ENCODE results near the gene VPS33B.

The VPS33B gene

GRCh38 chr15:90972133-90972532 is 50.3 kb downstream of the VPS33B start:
- no peak for DNase-seq

GRCh38 chr15:90970274-90970673 is 52.1 kb downstream of the VPS33B start:
- no peak for DNase-seq

DNA sequence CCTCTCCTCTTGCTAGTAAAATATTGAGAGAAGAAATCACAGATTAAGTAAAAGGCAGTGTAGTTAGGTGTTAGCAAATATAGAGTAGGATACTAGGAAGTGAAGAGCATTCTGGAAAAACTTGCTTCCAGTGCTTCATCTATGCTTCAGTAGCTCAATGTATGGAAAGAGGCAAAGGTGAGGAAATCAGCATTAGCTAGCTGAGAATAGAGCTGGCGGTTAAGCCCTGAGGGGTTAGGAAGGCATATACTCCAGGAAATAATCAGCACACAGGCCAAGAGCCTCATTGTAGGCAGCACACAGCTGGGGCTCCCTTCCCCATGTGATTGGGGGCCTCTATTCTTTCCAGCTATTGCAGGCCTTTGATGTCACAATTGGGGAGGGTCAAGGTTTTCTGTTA is 54.0 kb downstream of the VPS33B start:
- DNase-seq, result no peak

GRCh38 chr15:90967206-90967605 is 55.2 kb downstream of the VPS33B start:
- no peak for DNase-seq

GRCh38 chr15:90966262-90966661 is 56.1 kb downstream of the VPS33B start:
- DNase-seq, result no peak

DNA sequence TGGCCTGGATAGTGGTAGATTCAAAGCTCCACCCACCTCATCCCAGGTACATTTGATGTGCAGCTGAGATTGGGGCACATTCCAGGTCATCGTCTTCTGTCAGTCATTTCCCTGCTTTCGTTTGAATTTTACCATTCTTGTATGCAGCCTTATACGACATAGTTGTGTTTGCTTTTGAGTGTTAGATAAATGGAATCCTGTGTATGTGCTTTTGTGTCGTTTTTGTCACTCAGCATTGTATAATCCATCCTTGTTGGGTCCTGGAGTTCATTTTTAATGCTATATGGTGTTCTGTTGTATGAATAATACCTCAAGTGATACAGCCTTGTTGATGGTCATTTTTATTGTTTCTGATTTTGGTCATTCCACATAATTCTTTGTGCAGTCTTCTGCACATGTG is 60.4 kb downstream of the VPS33B start:
- DNase-seq, result no peak

DNA sequence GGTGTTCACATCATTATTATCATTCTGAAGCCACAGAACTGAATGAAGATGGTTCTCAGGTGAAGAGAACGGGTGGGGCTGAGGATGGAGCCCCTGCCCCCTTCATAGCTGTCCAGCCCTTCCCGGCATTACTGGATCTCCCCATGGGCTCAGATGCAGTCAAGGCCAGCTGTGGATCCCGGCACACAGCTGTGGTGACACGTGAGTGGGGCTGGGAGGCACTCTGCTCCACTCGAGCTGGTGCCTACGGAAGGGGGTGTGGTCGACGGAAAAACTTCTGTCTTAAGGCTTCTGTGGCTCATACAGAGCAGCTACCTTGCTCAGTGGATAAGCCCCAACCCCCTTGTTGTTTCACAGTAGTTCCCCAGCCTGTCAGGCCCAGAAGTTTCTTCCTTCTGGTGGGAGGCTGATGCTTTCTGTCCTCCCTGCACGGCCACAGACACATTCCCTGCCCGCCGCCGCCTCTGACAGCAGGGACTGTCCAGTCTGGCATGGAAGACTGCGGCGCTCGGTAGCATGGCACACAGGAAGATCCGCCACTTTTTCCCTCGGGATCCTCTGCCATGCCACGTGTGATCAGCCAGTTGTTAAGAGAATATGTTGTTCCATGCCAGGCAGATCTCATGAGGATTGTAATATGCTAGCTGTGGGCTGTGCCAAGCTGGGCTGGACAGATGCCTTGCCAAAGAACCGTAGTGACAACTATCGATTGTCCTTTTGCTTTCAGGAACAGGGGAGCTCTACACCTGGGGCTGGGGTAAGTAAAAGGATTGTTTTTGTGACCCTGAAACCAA is 61.9 kb downstream of the VPS33B start:
- DNase-seq, result no peak

- no peak for DNase-seq
Measured at GRCh38 chr15:90959894-90960293, 62.5 kb downstream of the VPS33B start.

- DNase-seq, result no peak
Measured at GRCh38 chr15:90959028-90959595, 63.3 kb downstream of the VPS33B start.

DNA sequence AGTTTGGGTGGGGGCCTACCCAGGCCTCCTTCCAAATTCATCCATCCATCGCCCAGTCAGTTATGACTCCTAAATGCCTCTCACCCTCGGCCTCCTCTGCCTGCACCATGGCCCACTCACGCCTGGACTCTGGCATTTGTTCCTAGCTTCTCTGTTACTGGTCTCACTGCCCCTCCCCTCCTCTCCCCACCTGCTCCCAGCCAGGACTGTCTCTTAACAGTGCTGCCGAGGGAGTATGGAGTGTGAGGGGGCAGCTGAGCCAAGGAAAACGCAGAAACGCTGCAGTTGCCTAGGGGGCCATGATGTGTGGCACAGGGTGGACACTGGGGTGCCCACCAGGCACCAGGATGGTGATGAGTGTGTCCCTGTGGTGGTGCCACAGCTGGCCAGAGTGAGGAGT is 64.6 kb downstream of the VPS33B start:
- no peak for DNase-seq

DNA sequence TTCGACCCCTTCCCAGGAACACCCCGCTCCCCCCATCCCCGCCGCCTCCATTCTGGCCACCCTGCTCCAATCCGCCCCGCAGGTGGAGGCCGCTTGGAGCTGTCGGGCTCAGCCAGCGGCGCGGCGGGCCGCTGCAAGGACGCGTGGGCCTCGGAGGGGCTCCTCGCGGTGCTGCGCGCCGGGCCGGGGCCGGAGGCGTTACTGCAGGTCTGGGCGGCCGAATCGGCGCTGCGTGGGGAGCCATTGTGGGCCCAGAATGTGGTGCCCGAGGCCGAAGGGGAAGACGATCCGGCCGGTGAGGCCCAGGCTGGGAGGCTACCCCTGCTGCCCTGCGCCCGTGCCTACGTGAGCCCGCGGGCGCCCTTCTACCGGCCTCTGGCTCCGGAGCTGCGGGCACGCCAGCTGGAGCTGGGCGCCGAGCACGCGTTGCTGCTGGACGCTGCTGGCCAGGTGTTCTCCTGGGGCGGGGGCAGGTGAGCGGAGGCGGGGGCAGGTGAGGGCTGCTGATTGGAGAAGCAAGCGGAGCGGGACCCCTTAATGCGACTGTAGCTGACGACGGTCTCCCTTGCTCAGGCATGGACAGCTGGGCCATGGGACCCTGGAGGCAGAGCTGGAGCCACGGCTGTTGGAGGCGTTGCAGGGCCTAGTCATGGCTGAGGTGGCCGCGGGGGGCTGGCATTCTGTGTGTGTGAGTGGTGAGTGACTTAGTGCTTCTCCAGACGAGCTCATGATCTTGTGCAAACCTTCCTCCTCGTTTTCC is 65.2 kb downstream of the VPS33B start:
- no peak for DNase-seq

GRCh38 chr15:90956274-90957030 is 65.9 kb downstream of the VPS33B start:
- DNase-seq, result no peak

DNA sequence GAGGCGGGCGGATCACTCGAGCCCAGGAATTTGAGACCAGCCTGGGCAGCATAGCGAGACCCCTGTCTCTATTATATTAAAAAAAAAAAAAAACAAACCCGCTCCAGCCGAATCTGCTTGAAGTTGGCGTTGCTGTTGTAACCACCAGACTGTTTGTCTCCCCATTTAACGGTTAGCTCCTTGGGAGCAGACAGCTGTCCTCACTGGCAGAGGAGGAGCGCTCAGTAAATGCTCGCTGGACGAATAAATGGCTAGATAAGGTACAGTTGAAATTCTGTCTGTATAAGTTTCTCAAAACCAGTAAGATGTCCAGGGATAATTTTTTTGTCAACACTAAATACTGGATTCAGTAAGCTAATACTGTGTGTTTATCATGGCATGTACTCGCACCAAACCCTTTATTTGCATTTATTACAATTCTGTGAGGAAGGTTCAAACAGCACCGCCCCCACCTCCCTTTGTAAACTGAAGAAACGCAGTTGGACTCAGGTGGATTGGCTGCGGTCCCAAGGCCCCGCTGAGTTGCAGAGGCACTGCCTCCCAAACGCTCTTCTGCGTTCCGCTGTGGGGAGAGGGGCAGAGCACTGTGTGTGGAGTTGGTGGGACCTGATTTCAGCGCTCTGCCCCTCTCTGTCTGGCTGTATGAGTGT is 66.6 kb downstream of the VPS33B start:
- DNase-seq, result no peak

- peak; percentile 38 for DNase-seq
Measured at GRCh38 chr15:90954712-90955623, 67.4 kb downstream of the VPS33B start, which contains the start of gene RCCD1. TSS of gene RCCD1 (plus strand) at chr15:90954884. CDS start at chr15:90956735, 1,851 bp downstream.

GRCh38 chr15:90953947-90954711 is 68.3 kb downstream of the VPS33B start:
- DNase-seq, result no peak

DNA sequence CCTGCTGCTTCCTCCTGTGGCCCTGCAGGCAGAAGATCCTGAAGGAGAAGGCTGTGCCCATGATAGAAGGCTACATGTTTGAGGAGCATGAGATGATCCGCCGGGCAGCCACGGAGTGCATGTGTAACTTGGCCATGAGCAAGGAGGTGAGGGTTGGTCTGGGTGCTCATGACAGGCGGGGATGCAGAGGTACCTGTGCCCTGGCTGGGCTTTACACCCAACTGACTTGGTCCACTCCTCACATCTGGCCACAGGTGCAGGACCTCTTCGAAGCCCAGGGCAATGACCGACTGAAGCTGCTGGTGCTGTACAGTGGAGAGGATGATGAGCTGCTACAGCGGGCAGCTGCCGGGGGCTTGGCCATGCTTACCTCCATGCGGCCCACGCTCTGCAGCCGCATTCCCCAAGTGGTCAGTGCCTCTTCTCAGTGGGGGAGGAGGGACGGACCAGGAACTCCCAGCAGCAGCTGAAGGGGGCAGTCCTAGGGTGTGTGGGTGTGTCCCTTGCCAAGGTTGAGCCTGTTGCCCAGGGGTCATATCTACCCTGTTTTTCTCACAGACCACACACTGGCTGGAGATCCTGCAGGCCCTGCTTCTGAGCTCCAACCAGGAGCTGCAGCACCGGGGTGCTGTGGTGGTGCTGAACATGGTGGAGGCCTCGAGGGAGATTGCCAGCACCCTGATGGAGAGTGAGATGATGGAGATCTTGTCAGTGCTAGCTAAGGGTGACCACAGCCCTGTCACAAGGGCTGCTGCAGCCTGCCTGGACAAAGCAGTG is 69.3 kb downstream of the VPS33B start:
- DNase-seq, result no peak

- no peak for DNase-seq
Measured at GRCh38 chr15:90950676-90951075, 71.7 kb downstream of the VPS33B start.

DNA sequence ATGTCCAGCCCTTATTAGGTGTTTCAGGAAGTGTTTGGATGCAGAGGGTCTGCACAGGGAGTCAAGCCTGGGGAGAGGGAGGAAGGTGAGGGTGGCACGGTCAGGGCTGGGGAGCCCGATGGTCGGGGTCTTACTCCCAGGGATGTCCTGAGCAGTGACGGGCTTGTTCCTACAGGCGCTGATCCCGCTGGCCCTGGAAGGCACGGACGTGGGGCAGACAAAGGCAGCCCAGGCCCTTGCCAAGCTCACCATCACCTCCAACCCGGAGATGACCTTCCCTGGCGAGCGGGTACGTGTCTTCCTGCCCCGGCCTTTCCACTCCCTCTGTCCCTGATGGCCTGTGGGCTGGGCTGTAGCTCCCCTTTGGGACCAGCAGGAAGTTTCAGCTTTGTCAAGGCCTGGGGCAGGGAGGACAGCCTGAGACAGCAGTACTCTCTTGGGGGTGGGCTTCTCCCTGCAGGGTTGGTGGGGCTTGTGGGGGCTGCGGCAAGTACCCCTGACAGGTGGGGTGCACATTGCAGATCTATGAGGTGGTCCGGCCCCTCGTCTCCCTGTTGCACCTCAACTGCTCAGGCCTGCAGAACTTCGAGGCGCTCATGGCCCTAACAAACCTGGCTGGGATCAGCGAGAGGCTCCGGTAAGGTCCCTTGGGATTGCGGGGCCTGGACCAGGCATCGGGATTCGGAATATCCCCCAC is 72.3 kb downstream of the VPS33B start:
- DNase-seq, result no peak
